AG04449 (cell line): ENCODE measurements around the gene LRIF1.
"Not testable (repeated sequence)": the region's sequence is repeated elsewhere in the genome, so short reads cannot be mapped to it uniquely, and the experiment has no call there.

ENCODE experiments used
- CTCF ChIA-PET: fragments of 350-600 bp; formaldehyde crosslinking; extraction: SDS; loops from one replicate; lab custom pipeline; 2021; ENCODE audit warnings: antibody characterized with exemption; lab: Yijun Ruan, JAX
- POLR2A ChIA-PET: fragments of 400-600, 350-600 bp; formaldehyde crosslinking; extraction: SDS; loops from one replicate; lab custom pipeline; 2020; ENCODE audit warnings: antibody characterized with exemption, inconsistent platforms; lab: Yijun Ruan, JAX
- DNase-seq: peaks from one replicate; pipeline ENCODE4 v3.0.0-alpha.2; 2010; ENCODE audit warnings: low read depth, low spot score
- H3K4me3 ChIP-seq: 2 replicates; pipeline ENCODE4 v1.5.1; 2011; ENCODE audit warnings: low read depth, mild to moderate bottlenecking, control low read depth, low read length
- TF ChIP-seq, protein P1 (sequence below): IDR thresholded peaks from one replicate; pipeline ENCODE4 v1.5.1; 2011; ENCODE audit warnings: mild to moderate bottlenecking, moderate library complexity, low read length, control low read depth, inconsistent platforms; ENCODE audit not compliant: insufficient read depth; ENCODE audit errors: missing control alignments

LRIF1 gene

DNA sequence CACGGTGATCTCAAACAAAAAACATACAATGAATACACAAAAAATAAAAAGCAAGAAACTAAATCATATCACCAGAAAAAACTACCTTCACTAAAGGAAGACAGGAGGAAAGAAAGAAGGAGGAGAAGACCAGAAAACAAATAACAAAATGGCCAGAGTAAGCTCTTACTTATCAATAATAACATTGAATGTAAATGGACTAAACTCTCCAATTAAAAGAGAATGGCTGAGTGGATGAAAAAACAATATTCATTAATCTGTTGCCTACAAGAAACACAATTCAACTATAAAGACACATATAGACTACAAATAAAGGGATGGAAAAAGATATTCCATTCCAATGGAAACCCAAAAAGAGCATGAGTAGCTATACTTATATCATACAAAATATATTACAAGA lies 27.2 kb downstream of the LRIF1 start:
- no peak overlapping the region for H3K4me3 ChIP-seq
- ChIA-PET POLR2A (no interaction called here), CTCF (no interaction called here)
- no peak for DNase-seq
- TF ChIP-seq, protein P1, sequence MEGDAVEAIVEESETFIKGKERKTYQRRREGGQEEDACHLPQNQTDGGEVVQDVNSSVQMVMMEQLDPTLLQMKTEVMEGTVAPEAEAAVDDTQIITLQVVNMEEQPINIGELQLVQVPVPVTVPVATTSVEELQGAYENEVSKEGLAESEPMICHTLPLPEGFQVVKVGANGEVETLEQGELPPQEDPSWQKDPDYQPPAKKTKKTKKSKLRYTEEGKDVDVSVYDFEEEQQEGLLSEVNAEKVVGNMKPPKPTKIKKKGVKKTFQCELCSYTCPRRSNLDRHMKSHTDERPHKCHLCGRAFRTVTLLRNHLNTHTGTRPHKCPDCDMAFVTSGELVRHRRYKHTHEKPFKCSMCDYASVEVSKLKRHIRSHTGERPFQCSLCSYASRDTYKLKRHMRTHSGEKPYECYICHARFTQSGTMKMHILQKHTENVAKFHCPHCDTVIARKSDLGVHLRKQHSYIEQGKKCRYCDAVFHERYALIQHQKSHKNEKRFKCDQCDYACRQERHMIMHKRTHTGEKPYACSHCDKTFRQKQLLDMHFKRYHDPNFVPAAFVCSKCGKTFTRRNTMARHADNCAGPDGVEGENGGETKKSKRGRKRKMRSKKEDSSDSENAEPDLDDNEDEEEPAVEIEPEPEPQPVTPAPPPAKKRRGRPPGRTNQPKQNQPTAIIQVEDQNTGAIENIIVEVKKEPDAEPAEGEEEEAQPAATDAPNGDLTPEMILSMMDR: no peak

DNA sequence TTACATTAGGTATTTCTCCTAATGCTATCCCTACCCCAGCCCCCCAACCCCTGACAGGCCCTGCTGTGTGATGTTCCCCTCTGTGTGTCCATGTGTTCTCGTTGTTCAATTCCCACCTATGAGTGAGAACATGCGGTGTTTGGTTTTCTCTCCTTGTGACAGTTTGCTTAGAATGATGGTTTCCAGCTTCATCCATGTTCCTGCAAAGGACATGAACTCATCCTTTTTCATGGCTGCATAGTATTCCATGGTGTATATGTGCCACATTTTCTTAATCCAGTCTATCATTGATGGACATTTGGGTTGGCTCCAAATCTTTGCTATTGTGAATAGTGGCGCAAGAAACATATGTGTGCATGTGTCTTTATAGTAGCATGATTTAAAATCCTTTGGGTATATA lies 32.6 kb downstream of the LRIF1 start:
- DNase-seq, POLR2A ChIA-PET, H3K4me3 ChIP-seq, CTCF ChIA-PET: not testable (repeated sequence)

DNA sequence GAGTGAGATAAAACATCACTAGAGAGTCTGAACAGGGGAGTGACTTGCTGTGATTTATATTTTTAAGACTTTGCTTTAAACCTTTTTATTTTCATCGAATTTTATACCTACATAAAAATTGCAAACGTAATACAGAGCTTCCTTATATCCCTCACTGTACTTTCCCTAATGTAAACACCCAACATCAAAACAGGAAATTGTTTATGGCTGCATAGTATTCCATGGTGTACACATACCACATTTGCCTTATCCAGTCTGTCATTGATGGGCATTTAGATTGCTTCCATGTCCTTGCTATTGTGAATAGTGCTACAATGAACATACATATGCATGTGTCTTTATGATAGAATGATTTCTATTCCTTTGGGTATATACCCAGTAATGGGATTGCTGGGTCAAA lies 34.8 kb downstream of the LRIF1 start:
- no peak overlapping the region for H3K4me3 ChIP-seq
- DNase-seq: no peak
- POLR2A ChIA-PET: no interaction called here
- CTCF ChIA-PET: no interaction called here
- TF ChIP-seq, protein P1: no peak

DNA sequence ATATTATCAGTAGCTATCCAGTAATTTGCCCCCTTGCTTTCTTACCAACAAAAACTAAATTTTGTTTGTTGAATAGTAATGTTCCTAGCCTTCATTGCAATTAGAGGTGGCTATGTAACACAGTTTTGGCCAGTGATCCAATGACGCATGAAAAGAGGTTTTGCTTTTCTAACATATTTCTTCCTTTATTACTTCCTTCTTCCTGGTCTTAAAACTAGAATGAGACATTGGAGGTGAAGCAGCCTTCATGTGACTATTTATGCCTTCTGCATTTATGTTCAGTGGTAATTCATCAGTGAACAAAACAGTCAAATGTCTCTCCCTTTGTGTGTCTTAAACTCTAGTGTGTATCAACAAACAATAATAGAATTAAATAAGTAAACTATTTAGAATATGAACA lies 35.5 kb downstream of the LRIF1 start:
- POLR2A ChIA-PET: no interaction called here
- CTCF ChIA-PET: no interaction called here
- no peak overlapping the region for H3K4me3 ChIP-seq
- DNase-seq: no peak
- TF ChIP-seq, protein P1: no peak

DNA sequence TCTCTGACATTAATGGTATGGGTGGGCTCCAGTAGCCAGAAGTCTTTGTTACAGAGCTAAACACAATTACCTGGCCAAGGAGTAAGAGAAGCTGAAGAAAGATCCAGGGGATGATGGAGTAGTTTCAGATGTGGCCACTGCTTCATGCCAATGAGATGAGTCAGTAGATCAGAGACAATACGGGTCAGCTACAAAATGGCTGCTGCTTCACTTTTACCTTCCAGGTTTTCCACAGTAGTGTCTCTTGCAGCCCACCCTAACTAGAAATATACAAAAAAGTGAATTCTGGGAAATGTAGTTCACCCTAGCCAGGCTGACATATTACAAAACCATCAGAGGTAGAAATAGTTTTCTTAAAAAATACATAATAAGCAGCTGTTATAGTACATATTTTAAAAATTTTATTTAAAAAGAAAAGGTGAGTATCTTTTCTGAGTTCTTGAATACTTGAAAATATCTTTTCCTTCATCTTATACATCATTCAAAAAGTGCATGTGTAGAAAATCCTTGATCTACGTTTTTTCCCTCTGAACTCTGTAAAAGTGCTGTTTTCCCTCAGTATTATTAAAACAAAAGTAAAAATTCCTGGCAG lies 36.1 kb downstream of the LRIF1 start:
- ChIA-PET CTCF (no interaction called here), POLR2A (no interaction called here)
- H3K4me3 ChIP-seq: no peak overlapping the region
- TF ChIP-seq, protein P1: no peak
- DNase-seq: no peak

DNA sequence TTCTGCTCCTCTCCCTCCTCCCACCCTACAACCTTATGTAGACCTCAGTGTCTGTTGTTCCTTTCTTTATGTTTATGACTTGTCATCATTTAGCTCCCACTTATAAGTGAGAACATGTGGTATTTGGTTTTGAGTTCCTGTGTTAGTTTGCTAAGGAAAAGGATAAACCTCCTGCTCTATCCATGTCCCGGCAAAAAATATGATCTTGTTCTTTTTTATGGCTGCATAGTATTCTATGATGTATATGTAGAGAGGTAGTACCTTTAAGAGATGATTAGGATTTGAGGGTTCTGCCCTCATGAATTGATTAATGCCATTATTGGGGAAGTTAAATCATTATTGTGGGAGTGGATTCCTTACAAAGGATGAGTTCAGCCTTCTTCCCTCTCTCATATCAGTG lies 41.8 kb downstream of the LRIF1 start:
- ChIA-PET POLR2A (no interaction called here), CTCF (no interaction called here)
- TF ChIP-seq, protein P1: no peak
- no peak overlapping the region for H3K4me3 ChIP-seq
- DNase-seq: no peak

DNA sequence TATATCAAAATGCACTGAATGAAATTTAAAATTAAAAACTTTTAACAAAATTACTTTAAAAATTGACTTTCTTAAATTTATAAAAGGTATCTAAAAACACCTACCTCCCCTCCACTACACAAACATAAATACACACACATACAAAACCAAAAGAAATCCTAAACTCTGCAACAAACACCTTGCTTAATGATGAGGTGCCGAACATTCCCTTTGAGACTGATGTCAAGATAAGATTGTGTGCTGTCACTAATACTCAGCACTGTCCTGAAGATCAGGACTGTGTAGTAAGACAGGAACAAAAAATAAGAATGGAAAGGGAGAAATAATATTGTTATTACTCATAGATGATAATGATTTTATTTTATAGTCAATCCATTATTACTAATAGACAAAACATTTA lies 45.7 kb downstream of the LRIF1 start:
- no peak overlapping the region for H3K4me3 ChIP-seq
- POLR2A ChIA-PET: no interaction called here
- CTCF ChIA-PET: no interaction called here
- TF ChIP-seq, protein P1: no peak
- DNase-seq: no peak
